Activated T-helper 2 cell treated with anti-CD3 and anti-CD28 coated beads, Interferon-gamma antibody, Interleukin-2, Interleukin-4, amounts not matched to agents 10 μg/mL and 5 μg/mL and 100 μg/mL, durations not matched to agents 14 hours and 24 hours and 36 hours (primary cell): ENCODE data around the gene MRGPRF. TPM values are rescaled to one million over a fixed set of nuclear protein-coding genes. Genes with fewer than 3 reads are reported as not detected.

ENCODE experiments used
- DNase-seq: peaks from one replicate; pipeline ENCODE4 v3.0.0; 2021; ENCODE audit warnings: low spot score
- H3K27ac Mint-ChIP-seq: one replicate; pipeline ENCODE4 v1.8.0; 2021; ENCODE audit warnings: mixed read lengths
- H3K27me3 Mint-ChIP-seq: one replicate; pipeline ENCODE4 v1.8.0; 2021; ENCODE audit warnings: low read depth, mixed read lengths
- H3K36me3 Mint-ChIP-seq: one replicate; pipeline ENCODE4 v1.8.0; 2021; ENCODE audit warnings: low read depth, mixed read lengths
- H3K4me1 Mint-ChIP-seq: one replicate; pipeline ENCODE4 v1.8.0; 2021; ENCODE audit warnings: low read depth, mixed read lengths
- H3K4me3 Mint-ChIP-seq: one replicate; pipeline ENCODE4 v1.8.0; 2021; ENCODE audit warnings: low read depth, mild to moderate bottlenecking, moderate library complexity, mixed read lengths
- H3K9me3 Mint-ChIP-seq: one replicate; pipeline ENCODE4 v1.8.0; 2021; ENCODE audit warnings: mixed read lengths
- intact Hi-C: fragments of 100-400 bp; cut with micrococcal nuclease; formaldehyde crosslinking; loops from one replicate; pipeline ENCODE4 v1.15.1; 2023
- total RNA-seq: library from RNA; stranded (reverse); gene quantifications from 2 replicates; pipeline ENCODE4 v1.2.3, GENCODE V29; 2022

MRGPRF gene
- total RNA-seq: not detected in 2 replicates

GRCh38 chr11:69013009-69013951, at the start of gene MRGPRF:
MRGPRF (minus strand) TSS chr11:69013246; CDS start chr11:69009901, 3,345 bp downstream.
- Mint-ChIP-seq H3K27me3 (peaks cover 25% of the 10 kb centered on the region), H3K4me3 (no peak within 1 kb of the TSS), H3K9me3 (no peaks in the 10 kb centered on the region), H3K27ac (no peak within 1 kb of the TSS), H3K4me1 (no peaks in the 10 kb centered on the region), H3K36me3 (no peaks in the 10 kb centered on the region)
- intact Hi-C loops: no loop called here
- no peak for DNase-seq

GRCh38 chr11:69062169-69062855, 49.3 kb upstream of the MRGPRF start:
- no peak overlapping the region for H3K4me3 Mint-ChIP-seq
- no peaks in the 10 kb centered on the region for H3K27me3 Mint-ChIP-seq
- intact Hi-C loops: no loop called here
- H3K27ac Mint-ChIP-seq: no peak overlapping the region
- H3K9me3 Mint-ChIP-seq: no peaks in the 10 kb centered on the region
- DNase-seq: no peak
- H3K4me1 Mint-ChIP-seq: no peaks in the 10 kb centered on the region
- peaks cover 3% of the 10 kb centered on the region for H3K36me3 Mint-ChIP-seq

- no peaks in the 10 kb centered on the region for H3K27me3 Mint-ChIP-seq
- no peak for DNase-seq
- H3K36me3 Mint-ChIP-seq: peaks cover 3% of the 10 kb centered on the region
- H3K4me3 Mint-ChIP-seq: no peak overlapping the region
- H3K9me3 Mint-ChIP-seq: no peaks in the 10 kb centered on the region
- intact Hi-C loops: no loop called here
- no peak overlapping the region for H3K27ac Mint-ChIP-seq
- H3K4me1 Mint-ChIP-seq: no peaks in the 10 kb centered on the region
These were observed 48.6 kb upstream of the MRGPRF start for GRCh38 chr11:69061713-69062053.

GRCh38 chr11:69060806-69061712, 48.0 kb upstream of the MRGPRF start:
- Mint-ChIP-seq H3K4me1 (no peaks in the 10 kb centered on the region), H3K36me3 (peaks cover 3% of the 10 kb centered on the region), H3K27ac (no peak overlapping the region), H3K27me3 (no peaks in the 10 kb centered on the region), H3K4me3 (no peak overlapping the region), H3K9me3 (no peaks in the 10 kb centered on the region)
- DNase-seq: no peak
- intact Hi-C loops: no loop called here

GRCh38 chr11:69059985-69060384, 46.9 kb upstream of the MRGPRF start:
- Mint-ChIP-seq H3K4me3 (no peak overlapping the region), H3K27ac (no peak overlapping the region), H3K4me1 (no peaks in the 10 kb centered on the region), H3K36me3 (peaks cover 3% of the 10 kb centered on the region), H3K9me3 (no peaks in the 10 kb centered on the region), H3K27me3 (no peaks in the 10 kb centered on the region)
- no peak for DNase-seq
- intact Hi-C loops: no loop called here

GRCh38 chr11:69059429-69059828, 46.4 kb upstream of the MRGPRF start:
- H3K36me3 Mint-ChIP-seq: peaks cover 3% of the 10 kb centered on the region
- no peak for DNase-seq
- no peaks in the 10 kb centered on the region for H3K9me3 Mint-ChIP-seq
- no peak overlapping the region for H3K27ac Mint-ChIP-seq
- no peak overlapping the region for H3K4me3 Mint-ChIP-seq
- intact Hi-C loops: no loop called here
- no peaks in the 10 kb centered on the region for H3K4me1 Mint-ChIP-seq
- no peaks in the 10 kb centered on the region for H3K27me3 Mint-ChIP-seq

- Mint-ChIP-seq H3K27ac (no peak overlapping the region), H3K36me3 (peaks cover 3% of the 10 kb centered on the region), H3K4me3 (no peak overlapping the region), H3K27me3 (no peaks in the 10 kb centered on the region), H3K4me1 (no peaks in the 10 kb centered on the region), H3K9me3 (no peaks in the 10 kb centered on the region)
- intact Hi-C loops: no loop called here
- no peak for DNase-seq
These were observed 45.6 kb upstream of the MRGPRF start for GRCh38 chr11:69058511-69059270.

GRCh38 chr11:69057801-69058200, 44.8 kb upstream of the MRGPRF start:
- intact Hi-C loops: no loop called here
- H3K4me3 Mint-ChIP-seq: no peak overlapping the region
- no peaks in the 10 kb centered on the region for H3K9me3 Mint-ChIP-seq
- DNase-seq: no peak
- no peaks in the 10 kb centered on the region for H3K4me1 Mint-ChIP-seq
- H3K27me3 Mint-ChIP-seq: no peaks in the 10 kb centered on the region
- no peak overlapping the region for H3K27ac Mint-ChIP-seq
- H3K36me3 Mint-ChIP-seq: peaks cover 3% of the 10 kb centered on the region

- H3K4me3 Mint-ChIP-seq: no peak overlapping the region
- no peaks in the 10 kb centered on the region for H3K27me3 Mint-ChIP-seq
- no peaks in the 10 kb centered on the region for H3K4me1 Mint-ChIP-seq
- H3K27ac Mint-ChIP-seq: no peak overlapping the region
- no peak for DNase-seq
- peaks cover 3% of the 10 kb centered on the region for H3K36me3 Mint-ChIP-seq
- H3K9me3 Mint-ChIP-seq: no peaks in the 10 kb centered on the region
- intact Hi-C loops: no loop called here
These were observed 44.2 kb upstream of the MRGPRF start for GRCh38 chr11:69057236-69057635.

GRCh38 chr11:69055598-69056516, 42.8 kb upstream of the MRGPRF start:
- Mint-ChIP-seq H3K27me3 (no peaks in the 10 kb centered on the region), H3K9me3 (no peaks in the 10 kb centered on the region), H3K4me3 (no peak overlapping the region), H3K4me1 (peaks cover 2% of the 10 kb centered on the region), H3K36me3 (peaks cover 3% of the 10 kb centered on the region), H3K27ac (no peak overlapping the region)
- intact Hi-C loops: no loop called here
- no peak for DNase-seq

- Mint-ChIP-seq H3K9me3 (no peaks in the 10 kb centered on the region), H3K4me3 (no peak overlapping the region), H3K27ac (no peak overlapping the region), H3K4me1 (peaks cover 2% of the 10 kb centered on the region), H3K27me3 (no peaks in the 10 kb centered on the region), H3K36me3 (peaks cover 3% of the 10 kb centered on the region)
- no peak for DNase-seq
- intact Hi-C loops: no loop called here
These were observed 42.2 kb upstream of the MRGPRF start for GRCh38 chr11:69055212-69055586.
